COLO668 (cell line): ENCODE measurements around the gene CRYAA.
"Not testable (repeated sequence)": the region's sequence is repeated elsewhere in the genome, so short reads cannot be mapped to it uniquely, and the experiment has no call there.

Experiments
- DNase-seq: peaks from one replicate; lab custom pipeline; 2025; ENCODE audit not compliant: unreplicated experiment; lab: John Stamatoyannopoulos, UW

The CRYAA gene

DNA sequence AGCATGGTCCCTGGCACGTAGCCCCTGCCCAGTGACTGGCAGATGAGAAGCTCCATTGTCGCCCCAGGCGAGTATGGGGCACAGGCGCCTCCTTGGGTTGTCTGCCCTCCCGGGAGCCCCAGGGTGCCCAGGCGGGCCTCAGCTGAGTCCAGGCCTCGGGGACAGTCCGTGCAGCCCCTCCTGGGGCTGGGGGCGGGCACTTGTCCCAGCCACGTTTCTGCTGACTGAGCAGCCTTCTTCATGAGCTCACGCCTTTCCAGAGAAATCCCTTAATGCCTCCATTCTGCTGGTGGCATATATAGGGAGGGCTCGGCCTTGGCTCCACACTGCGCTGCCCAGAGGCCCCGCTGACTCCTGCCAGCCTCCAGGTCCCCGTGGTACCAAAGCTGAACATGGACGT, at the start of gene CRYAA:
Gene CRYAA (plus strand): TSS at position 301 of the 400 bp plus-strand sequence. CDS start 92 bp downstream, at position 393.
- DNase-seq, result not testable (repeated sequence)

DNA sequence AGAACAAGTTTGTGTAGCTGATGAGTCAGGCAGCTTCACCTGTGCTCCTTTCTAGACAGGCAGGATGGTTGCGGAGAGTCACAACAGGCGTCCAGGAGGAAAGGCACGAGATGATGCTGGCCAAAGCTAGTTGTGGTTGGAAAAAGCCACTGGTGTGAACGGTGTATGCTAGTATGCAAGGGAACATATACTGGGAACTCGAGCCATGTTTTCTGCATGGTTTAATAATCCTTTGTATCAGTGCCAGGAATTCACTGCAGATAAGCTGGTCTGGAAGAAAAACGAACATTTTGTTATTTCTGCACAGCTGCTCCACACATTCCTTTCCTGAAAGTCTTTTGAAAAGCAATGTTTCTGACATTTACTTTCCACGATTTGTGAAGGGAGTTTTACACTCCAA, 38.7 kb upstream of the CRYAA start:
- DNase-seq, result not testable (repeated sequence)

GRCh38 chr21:43134520-43134919, 34.3 kb upstream of the CRYAA start:
- DNase-seq, result not testable (repeated sequence)

DNA sequence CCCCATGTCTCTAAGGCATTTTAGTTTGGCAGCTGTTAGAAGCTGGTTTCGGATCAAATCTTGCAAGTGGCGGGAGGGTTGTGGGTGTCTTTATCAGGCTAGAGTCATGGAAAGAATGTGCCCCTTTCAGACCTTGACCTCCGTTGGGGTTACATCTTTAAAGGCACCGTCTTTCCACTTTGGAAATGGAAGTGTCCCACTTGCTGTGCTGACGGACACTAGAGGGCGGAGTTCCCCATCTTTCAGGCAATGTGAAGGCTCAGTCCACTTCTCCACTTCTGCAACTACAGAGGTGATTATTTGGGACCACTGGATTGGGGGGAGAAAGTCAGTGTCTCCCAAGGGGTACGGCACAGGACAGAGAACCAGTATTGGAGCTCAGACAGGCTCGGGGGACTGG, 29.9 kb upstream of the CRYAA start:
- DNase-seq, result not testable (repeated sequence)

DNA sequence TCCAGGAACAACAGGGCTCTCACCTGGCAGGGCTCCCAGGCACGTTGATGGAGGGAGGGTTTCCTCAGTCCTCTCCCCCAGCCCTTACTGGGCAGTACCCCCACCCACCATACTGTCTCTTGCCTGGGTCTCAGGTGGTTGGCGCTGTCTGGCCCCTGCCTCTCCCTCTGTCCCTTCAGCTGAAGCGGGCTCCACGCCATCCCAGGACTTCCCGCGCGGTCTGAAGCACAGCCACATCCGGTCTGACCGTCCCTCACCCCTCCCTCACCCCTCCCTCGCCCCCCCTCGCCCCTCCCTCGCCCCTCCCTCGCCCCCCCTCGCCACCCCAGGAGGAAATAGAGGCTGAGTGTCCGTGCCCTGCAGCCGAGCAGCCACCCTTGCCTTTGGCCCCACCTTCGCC, 27.4 kb upstream of the CRYAA start:
- not testable (repeated sequence) for DNase-seq

DNA sequence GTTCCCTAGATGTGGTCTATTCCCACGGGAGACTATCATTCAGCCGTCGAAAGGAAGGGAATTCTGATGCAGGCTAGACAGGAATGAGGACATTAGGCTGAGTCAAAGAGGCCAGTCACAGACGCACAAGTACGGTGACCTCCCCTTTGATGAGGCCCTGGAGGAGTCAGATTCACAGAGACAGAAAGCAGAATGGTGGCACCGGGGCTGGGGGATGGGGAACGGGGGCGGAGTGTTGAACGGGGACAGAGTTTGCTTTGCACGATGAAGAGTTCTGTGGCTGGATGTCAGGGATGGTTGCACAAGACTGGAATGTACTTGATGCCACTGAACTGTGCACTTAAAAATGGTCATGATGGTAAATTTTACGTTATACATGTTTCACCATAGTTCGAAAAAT, 22.2 kb upstream of the CRYAA start:
- not testable (repeated sequence) for DNase-seq

DNA sequence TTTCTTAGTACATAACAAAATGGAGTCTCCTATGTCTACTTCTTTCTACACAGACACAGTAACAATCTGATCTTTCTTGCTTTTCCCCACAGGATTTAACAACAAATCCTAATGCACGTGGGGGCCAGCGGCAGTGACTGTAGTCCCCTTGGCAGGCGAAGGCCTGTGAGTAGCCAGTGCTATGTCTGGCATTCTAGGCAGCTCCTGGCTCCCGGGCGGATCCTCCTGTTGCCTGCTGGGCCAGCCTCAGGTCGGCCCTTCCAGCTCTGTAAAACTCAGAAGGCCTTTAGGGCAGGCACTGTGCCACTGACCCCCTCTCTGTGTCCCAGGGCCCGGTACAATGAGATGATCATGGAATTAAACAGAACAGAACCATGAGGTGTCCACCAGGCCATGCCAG, 20.8 kb upstream of the CRYAA start:
- DNase-seq, result not testable (repeated sequence)

GRCh38 chr21:43149344-43149743, 19.5 kb upstream of the CRYAA start:
- DNase-seq, result not testable (repeated sequence)

- not testable (repeated sequence) for DNase-seq
Measured at GRCh38 chr21:43153601-43154000, 15.2 kb upstream of the CRYAA start.

DNA sequence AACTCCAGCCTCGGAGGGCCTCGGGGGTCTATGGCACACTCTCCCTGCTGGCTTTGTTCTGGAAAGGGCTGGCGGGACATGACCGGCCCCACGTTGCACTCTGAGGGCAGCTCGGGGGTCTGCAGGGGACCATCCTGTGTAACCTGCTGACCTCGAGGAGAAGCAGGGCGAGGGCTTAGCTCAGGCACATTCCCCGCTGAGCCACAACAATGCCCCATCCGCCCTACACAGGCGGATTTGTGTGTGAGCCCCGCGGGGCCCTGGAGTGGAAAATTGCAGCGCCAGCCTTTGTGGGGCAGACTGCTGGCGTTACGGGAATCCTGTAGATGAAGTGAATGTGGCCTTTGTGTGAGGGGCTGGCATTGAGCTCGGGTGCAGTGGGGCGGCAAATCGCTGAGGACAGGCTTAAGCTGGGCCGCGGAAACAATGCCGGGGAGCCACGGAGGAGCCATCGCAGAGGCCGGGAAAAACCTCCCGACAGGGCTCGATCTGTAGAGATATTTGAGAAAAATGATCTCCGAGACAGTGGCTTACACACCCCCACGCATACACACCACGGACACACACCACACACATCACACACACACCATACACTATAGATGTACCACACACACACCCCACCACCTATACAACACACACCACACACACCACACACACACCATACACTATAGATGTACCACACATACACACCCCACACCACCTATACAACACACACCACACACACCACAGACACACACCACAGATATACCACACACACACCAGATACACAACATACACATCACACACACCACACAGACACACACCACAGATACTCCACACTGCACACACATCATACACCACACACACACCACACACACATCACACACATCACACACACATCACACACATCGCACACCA, 9.3 kb upstream of the CRYAA start:
- DNase-seq, result not testable (repeated sequence)

- not testable (repeated sequence) for DNase-seq
Measured at GRCh38 chr21:43161826-43162707, 6.7 kb upstream of the CRYAA start.

DNA sequence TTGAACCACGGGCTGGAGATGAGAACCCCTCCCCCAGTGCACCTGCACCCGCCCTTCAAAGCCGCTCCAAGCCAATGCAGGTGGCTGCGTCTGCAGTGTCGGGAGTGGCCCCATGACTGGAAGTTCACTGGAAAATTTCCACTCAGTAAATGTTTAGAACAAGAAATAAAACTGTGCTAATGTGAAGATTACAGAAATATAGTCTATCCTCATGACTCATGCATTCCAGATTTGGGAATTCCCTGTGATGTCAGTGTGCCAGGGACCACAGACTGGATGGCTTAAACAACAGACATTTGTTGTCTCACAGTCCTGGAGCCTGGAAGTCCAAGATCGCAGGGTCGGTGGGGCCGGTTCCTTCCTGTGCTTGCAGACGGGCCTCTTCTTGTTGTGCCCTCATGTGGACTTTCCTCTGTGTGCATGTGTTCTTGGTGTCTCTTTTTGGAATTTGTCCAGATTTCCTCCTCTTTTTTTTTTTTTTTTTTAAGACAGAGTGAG, 6.1 kb upstream of the CRYAA start:
- DNase-seq, result not testable (repeated sequence)

DNA sequence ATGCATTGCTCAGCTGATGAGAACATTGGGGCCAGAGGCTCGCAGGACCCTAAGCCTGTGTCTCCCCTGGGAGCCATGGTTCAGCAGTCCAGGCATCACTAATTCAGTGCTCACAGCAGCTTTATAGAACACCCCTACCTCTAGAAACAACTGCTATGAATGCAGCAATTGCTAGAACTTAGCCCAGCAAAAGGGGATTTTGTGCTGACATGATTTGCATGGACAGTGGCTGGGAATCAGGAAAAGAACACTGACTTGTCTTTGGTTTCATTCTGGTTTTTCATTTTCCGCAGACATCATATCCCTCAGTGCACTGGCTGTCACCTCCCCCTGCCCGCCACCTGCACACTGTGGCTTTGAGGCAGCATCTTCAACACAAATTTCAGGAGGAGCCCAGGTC, 4.0 kb upstream of the CRYAA start:
- not testable (repeated sequence) for DNase-seq

- DNase-seq, result not testable (repeated sequence)
Measured at GRCh38 chr21:43165734-43166133, 3.1 kb upstream of the CRYAA start.

- DNase-seq, result not testable (repeated sequence)
Measured at GRCh38 chr21:43169230-43169886, 550 bp downstream of the CRYAA start.

DNA sequence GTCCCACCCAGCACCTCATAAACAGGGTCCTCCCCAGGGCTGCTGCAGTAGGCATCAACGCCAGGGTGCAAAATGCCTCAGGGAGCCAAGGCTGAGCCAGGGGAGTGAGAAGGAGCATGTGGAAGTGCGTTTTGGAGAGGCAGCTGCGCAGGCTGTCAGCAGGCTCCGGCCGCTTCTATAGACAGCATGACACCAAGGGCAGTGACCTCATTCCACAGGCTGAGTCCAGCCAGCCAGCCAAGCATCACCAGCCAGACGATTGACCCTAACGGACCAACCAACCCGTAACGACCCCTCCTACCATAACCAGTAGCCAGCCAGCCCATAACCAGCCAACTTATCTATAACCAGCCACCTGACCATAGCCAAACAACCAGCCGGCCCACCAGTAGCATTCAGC, 1.1 kb downstream of the CRYAA start:
- not testable (repeated sequence) for DNase-seq

- not testable (repeated sequence) for DNase-seq
Measured at GRCh38 chr21:43172812-43173211, 4.0 kb downstream of the CRYAA start.

DNA sequence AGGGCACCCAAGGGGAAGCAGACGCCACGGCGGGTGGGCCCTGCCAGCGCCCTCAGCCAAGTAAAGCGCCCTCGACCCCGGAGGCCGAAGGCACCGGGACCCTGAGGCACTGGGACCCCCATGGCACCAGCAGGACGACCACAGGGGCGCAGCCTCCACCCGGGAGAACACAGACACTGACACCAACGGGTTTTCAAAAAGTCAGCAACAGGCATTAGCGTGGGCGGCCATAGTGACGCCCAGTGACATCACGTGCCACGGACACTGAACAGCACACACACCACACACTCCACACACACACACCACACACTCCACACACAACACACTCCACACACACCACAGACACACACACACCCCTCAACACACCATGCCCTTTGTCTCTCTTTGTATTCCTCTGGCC, 4.6 kb downstream of the CRYAA start:
- DNase-seq, result not testable (repeated sequence)

DNA sequence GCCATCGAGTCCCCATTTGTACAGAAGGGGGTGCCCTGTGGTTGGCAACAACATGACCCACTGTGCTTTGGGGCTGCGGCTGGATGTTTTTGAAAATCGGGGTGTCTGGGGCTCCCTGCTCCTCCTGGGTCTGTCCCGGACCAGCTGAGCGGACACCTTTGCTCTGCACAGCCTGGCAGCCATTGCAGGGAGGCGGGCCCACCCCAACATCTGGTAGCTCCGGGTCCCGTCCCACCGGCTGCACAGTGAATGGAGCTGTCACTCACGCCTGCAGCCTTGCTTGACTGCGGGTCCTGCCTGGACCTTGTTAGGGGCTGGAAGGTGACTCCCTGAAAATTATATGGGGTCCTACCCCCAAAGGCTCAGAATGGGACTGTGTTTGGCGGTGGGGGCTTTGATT, 5.1 kb downstream of the CRYAA start:
- DNase-seq, result not testable (repeated sequence)

DNA sequence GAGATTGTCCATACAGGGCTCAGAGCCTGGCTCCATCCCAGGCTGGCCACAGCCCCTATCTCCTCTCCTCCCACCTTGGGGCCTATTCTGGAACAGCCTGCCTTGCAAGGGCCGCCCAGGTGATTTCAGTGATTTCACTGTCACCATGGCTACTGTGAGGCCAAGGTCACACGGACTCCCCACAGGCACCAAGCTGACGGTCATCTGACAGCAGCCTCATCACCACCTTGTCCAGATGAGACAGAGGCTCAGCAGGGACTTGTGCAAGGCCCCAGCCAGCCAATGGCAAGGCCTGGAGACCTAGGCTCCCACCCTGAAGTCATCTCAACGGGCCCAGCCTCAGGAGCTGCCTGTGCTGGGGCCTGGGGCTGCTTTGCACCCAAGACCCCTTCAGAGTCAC, 6.2 kb downstream of the CRYAA start:
- DNase-seq, result not testable (repeated sequence)

DNA sequence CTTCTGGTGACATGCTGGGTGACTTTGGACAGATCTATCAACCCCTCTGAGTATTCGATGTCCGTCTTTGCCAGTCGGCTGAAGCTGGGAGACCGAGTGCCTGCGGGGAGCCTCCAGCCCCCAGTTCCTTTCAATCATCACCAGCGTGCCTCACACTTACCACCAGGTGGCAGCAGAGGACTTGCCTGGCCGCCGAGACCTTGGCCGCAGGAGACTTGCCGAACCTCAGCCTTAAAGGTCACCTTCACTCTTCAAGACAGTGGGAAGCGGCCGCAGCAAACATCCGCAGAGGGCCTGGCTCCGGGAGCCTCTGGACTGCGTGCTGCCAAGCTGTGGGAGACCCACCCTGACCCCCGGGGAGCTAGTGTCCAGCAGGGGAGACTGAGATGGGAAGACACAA, 7.8 kb downstream of the CRYAA start:
- DNase-seq, result not testable (repeated sequence)
